Kidney tubule cell (primary cell): Measurements from ENCODE around the gene METTL26.

Experiments
- DNase-seq: peaks from one replicate; pipeline ENCODE4 v3.0.0-alpha.2; 2018; ENCODE audit warnings: low spot score

The METTL26 gene

DNA sequence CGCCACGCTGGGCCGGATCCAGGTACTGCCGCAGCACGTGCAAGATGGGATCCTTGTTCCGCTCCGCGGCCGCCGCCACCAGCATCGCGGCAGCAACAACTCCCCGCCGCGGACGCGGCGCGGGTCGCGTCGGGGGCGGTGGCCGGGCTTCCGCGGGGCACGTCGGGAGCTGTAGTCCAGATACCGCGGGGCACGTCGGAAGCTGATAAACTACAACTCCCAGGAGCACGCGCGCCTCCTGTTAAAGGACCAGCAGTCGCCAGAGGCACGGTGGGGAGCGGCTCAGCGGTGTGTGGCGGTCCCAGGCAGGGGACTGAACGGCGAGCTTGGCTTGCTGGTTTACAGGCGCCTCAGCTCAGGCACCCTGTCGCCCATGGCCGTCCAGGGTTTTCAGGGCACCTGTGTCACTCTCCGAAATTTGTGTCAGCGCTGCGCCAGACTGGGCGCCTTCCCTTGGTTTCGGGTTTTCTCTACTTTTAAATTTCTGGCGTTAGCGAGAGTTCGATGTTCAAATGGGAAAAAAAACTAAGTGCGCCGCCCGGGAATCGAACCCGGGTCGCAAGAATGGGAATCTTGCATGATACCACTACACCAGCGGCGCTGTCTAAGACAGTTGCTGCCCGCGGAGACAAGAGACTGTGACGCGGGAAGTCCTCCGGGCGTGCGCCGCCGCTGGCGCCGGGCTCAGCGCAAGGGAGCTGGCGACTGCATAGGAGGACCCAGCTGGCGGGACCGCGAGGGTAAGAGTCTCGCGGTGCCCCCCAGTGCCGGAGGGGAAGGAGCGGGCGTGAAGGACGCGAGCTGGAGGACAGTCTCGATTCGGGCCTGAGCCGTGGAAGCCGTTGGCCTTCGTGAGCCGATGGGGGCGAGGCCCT lies at the start of gene METTL26:
Gene METTL26, minus strand, starts transcription at position 100 of the 875 bp plus-strand sequence. Its CDS starts 15 bp downstream, at position 85.
- peak; percentile 95 for DNase-seq

DNA sequence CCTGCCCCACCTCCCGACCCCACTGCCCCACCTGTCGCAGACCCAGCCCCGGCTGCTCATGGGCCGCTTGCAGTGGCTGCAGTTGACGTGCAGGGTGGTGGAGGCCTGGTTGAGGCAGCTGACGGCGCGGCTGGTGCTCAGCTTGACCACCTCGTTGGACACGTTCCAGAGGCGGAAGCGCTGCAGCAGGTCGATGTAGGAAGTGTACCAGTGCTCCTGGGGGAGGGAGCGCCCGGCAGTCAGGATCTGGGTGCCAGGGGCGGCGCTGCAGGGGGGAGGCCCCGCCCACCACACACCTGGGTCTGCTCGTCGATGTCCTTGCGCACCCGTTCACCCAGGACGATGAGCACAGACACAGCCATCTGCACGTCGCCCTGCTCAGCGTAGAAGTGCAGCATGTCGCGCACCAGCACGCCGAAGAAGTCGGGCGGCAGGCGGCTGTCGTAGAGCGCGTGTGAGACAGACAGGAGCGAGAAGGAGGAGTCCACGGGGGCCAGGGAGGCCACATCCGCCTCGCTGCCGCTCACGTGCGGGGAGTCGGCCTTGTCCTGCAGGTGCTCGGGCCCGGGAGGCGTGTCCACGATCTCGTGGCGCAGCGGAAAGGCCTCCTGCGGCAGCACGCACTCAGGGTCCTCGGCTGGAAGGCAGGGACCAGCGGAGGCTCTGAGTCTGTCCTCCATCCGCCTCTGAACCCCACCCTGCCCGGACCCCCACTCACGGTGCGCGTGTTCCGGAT lies 49.0 kb upstream of the METTL26 start:
- DNase-seq = no peak

DNA sequence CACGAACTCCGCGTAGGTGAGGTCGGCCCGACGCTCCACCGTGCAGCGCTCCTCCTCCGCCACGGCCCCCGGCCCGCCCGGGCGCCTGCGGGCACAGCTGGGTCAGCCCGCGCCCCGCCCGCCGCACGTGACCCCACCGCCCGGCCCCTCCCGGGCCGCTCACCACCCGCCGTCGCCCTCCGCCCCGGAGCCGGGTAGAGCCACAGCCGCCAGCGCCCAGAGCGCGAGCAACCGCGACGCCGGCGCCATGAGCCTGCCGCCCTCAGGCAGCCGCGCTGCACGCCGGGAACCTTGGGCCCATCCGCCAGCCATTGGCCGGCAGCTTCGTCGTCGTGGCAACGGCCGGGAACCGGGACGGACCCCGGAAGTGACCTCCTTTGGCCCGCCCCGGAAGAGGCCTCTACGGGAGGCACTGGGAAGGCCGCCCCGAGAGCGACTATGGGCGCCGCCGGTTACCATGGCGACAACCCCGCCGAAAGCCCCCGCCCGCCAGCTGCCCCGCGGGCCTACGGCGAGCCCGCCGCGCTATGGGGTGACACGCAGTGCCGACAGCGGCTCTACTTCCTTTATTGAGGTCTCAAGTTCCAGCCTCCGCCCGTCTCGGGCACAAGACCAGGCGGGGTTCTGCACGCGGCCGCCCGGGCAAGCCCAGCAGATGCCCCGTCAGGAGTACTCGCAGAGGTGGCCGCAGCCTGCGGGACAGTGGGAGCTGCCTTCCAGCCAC lies 48.1 kb upstream of the METTL26 start, which contains the start of gene JMJD8:
Gene JMJD8, minus strand, starts transcription at position 264 of the 724 bp plus-strand sequence. Its CDS starts 15 bp downstream, at position 249.
- DNase-seq = peak; percentile 96

DNA sequence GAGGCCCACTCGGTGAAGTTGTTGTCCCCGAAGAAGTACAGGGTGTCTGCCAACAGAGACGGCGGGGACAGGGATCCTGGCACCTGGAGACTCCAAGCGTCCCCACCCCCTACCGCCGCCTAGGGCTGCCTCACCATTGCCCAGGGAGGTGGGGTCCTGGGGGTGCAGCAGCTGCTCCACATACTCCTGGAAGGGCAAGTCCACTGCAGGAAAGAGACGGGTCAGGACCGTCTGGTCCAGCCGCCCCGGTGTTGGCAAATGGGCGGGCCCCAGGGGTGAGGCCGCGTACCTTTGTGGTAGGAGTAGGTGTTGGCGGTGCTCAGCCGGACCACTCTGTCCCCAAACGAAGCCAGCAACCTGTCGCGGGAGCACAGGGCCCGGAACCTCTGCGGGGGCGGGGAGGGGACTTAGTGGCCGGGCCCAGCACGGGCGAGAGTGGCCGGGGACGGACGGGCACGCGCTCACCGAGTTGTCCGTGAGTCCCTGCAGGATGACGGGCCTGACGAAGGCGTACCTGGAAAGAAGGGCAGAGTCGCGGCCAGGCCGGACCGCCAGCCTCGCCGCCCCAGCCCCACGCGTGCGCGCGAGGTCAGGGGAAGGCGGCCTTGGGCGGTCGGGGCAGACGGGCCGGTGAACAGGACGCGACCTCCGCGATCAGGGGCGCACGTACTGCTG lies 47.4 kb upstream of the METTL26 start:
- DNase-seq = peak; percentile 46

DNA sequence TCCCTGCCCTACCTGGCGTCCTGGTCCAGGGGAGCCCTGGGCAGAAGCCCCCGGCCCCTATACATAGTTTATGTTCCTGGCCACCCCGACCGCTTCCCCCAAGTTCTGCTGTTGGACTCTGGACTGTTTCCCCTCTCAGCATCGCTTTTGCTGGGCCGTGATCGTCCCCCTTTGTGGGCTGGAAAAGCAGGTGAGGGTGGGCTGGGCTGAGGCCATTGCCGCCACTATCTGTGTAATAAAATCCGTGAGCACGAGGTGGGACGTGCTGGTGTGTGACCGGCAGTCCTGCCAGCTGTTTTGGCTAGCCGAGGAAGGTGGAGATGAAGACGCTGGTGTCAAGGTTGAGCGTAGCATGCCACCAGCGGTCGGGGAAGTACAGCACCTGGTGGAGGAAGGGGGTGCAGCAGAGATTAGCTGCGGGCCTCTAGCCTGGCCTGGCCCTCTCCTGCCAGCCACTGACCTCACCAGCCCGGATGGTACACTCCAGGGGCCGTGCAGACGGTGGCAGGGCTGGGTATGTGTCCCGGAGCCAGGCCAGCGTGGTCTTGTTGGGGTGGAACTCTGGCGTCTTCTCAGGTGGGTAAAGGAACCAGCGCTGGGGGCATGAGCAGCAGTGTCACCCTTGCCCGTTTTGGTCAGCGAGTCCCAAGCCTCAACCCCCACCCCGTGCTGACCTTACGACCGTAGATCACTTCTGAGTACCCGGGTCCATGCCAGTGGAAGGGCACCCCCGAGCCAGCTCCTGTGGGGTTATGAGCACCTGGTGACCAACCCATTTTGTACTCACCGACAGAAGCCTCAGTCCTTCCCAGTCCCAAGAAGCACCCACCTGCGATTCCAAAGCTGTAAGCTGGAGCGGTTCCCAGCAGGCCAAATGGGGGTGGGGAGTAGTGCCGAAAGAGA lies 46.6 kb upstream of the METTL26 start:
- DNase-seq = no peak

DNA sequence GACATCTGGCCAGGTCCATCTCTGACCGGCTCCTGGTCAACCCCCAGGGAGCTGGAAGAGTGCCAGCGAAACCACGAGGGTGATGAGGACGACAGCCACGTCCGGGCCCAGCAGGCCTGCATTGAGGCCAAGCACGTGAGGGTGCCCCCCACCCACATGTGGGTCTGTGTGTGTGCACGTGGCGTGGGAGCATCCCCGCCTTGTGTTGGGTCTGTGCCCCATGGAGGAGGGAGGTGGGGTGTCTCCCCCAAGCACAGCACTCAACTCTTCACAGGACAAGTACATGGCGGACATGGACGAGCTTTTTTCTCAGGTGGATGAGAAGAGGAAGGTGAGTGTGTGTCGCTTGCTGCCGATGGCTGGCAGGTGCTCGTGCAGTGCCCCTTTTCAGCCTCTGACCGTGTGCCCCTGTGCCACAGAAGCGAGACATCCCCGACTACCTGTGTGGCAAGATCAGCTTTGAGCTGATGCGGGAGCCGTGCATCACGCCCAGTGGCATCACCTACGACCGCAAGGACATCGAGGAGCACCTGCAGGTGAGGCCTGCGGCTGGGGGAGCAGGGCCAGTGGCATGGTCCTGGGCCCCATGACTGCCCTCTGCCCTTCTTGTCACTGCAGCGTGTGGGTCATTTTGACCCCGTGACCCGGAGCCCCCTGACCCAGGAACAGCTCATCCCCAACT lies 45.8 kb upstream of the METTL26 start:
- peak; percentile 44 for DNase-seq

DNA sequence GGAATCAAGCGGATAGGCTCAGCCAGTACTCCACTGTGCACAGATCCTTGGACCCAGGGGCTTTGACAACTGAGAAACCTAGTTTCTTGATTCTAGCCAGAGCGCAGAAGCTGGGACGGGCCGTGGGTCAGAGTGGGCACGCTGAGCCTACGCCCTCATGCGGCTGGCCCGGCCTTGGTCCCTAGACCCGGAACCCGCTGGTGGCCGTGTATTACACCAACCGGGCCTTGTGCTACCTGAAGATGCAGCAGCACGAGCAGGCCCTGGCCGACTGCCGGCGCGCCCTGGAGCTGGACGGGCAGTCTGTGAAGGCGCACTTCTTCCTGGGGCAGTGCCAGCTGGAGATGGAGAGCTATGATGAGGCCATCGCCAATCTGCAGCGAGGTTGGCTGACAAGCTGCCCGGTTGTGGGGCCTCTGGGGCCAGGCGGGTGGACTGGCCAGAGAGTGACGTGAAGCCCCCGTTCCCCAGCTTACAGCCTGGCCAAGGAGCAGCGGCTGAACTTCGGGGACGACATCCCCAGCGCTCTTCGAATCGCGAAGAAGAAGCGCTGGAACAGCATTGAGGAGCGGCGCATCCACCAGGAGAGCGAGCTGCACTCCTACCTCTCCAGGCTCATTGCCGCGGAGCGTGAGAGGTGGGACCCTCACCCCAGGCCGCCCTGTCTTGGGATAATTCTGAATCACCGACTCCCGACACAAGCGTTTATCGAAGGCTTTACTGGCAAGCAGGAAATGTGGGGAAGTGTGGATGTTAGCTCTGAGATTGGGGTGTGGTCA lies 45.1 kb upstream of the METTL26 start:
- peak; percentile 56 for DNase-seq

DNA sequence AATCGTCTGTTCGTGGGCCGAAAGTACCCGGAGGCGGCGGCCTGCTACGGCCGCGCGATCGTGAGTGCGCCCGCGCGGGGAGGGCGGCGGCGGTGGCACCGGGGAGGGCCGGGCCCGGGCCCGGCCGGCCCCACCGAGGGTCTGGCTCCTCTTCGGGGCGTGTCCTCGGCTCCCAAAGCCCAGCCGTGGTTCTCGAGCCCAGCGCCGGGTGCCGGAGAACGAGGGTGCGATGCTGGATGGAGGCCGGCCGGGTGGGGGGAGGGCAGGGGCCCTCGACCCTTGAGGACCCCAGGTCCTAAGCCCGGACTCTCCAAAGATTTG lies 44.5 kb upstream of the METTL26 start:
- no peak for DNase-seq

DNA sequence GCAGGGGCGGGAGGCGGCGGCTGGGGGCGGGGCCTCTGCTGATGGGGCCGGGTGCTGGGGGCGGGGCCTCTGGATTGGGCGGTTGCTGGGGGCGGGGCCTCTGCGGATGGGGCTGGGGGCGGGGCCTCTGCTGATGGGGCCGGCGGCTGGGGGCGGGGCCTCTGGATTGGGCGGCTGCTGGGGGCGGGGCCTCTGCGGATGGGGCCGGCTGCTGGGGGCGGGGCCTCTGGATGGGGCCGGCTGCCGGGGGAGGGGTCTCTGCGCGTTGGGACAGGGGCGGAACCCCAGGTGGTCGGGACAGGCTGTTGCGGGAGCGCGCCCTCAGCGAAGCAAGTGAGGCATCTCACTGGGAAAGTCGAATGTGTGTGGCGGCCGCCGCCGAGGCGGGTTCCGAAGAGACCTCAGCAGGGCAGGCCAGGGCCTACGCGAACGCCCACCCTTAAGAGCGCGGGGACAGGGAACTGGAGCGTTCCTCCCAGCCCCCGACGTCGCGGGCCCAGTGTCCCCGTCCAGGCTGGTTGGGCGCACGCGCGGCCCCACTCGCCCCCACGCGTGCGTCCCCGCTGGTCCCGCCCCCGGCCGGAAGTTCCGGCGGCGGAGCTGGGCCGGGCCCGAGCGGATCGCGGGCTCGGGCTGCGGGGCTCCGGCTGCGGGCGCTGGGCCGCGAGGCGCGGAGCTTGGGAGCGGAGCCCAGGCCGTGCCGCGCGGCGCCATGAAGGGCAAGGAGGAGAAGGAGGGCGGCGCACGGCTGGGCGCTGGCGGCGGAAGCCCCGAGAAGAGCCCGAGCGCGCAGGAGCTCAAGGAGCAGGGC lies 43.9 kb upstream of the METTL26 start, which contains the start of gene STUB1:
Gene STUB1, plus strand, starts transcription at position 597 of the 811 bp plus-strand sequence. Its CDS starts 116 bp downstream, at position 713.
- DNase-seq = peak; percentile 84

DNA sequence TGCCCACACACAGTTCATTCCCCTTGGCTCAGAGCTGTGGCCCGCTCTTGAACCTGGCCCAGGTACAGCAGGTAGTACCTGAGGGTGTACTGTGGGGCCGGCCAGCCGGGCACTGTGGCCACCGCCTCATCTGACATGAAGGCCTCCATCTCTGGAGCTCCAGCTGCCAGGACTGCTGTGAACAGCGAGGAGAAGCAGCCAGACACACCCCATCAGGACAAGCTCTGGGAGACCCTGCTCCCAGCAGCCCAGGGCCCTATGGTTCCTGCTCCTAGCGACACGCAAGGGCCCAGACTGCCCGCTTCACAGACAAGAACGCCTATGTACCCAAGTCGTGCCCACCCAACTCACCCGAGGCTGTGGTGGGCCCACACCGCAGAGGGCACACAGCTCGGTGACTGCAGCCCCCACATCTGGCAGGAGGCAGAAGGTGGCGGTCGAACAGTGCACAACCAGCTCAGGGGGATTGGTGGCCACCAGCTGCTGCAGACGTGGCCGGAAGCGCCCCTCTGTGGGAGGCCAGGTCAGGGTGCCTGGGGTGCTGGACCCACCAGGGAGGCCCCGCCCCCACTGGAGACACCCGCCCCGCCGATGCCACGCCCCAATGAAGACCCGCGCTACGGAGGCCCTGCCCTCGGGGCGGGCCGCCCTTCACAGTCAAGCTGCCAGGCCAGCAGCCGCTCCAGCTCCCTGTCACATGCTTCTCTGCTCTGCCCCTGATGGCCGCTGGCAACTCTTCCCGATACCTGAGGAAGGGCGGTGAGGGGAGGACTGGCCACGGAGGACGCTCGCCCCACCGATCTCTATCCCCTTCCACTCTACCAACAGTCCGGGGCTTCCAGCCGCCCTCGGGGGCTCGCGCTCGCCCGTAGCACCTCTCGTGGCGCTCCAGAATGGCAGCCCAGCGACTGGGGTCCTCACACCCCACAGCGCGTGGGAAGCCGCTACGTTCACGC lies 43.0 kb upstream of the METTL26 start:
- peak; percentile 64 for DNase-seq

DNA sequence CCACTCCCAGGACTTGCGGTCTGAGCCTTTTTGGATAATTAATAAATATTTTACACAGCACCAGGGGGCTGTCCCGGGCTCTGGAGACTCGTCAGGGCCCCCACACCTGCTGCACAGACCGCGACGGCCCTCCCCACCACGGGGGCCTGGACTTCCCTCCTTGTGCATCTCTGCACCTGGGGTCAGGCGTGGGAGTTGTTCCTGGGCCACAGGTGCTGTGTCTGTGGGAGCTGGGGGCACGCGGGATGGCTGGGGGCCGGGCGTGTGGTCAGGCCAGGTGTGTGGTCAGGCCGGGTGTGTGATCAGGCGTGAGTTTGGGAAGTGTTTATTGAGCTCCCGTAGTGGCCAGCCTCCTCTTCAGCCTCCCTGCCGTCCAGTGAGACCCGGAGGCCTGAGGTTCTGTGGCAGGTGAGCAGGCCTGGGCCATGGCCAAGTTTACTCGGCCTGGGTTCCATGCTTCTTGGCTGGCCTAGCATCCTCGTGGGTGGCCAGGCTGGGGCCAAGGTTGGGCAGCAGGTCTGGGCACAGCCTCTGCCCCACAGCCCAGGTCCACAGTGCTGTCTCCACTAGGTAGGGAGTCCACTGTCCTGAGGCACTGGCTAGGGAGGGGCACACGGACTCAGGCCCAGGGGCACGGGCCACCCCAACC lies 42.2 kb upstream of the METTL26 start:
- no peak for DNase-seq

DNA sequence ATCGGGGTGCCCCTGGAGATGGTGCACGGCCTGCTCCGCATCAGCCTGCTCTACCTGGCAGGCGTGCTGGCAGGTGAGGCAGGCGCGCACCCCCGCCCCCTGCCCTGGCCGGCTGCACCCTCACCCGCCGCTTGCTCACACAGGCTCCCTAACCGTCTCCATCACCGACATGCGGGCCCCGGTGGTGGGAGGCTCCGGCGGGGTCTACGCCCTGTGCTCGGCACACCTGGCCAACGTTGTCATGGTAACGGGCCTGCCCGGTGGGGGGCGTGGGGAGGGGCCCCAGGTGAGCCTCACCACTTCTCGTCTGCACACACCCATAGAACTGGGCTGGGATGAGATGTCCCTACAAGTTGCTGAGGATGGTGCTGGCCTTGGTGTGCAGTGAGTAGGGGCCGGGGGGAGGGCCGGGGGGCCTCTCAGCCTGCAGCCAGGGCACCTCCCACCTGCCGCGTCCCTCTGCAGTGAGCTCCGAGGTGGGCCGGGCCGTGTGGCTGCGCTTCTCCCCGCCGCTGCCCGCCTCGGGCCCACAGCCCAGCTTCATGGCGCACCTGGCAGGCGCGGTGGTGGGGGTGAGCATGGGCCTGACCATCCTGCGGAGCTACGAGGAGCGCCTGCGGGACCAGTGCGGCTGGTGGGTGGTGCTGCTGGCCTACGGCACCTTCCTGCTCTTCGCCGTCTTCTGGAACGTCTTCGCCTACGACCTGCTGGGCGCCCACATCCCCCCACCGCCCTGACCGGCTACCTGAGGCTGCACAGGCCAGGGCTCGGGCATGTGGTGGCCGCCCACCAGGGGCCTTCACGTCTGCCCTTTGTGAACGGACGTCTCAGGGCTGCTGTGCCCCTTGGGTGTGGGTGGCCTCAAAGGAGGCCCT lies 41.4 kb upstream of the METTL26 start:
- DNase-seq = no peak

DNA sequence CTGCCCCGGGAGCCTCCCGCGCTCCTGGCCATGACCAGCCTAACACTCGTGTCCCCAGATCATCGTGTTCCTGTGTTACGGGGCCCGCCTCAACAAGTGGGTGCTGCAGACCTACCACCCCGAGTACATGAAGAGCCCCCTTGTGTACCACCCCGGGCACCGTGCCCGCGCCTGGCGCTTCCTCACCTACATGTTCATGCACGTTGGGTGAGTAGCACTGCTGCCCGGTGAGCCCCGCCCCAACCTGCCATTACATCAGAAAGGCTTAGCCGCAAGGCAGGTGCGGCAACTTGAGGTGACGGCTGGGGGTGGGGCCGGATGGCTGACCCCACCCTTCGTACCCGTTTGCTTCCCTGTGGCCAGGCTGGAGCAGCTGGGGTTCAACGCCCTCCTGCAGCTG lies 40.8 kb upstream of the METTL26 start:
- DNase-seq = no peak

DNA sequence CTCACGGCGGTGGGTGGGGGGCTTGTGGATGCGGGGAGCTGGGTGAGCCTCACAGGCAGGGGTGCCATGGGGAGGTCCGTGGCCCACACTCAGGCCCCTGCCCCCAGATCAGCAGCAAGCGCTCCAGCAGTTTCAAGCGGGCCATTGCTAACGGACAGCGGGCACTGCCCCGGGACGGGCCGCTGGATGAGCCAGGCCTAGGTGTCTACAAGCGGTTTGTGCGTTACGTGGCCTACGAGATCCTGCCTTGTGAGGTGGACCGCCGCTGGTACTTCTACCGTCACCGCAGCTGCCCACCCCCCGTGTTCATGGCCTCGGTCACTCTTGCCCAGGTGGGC lies 40.4 kb upstream of the METTL26 start:
- no peak for DNase-seq

DNA sequence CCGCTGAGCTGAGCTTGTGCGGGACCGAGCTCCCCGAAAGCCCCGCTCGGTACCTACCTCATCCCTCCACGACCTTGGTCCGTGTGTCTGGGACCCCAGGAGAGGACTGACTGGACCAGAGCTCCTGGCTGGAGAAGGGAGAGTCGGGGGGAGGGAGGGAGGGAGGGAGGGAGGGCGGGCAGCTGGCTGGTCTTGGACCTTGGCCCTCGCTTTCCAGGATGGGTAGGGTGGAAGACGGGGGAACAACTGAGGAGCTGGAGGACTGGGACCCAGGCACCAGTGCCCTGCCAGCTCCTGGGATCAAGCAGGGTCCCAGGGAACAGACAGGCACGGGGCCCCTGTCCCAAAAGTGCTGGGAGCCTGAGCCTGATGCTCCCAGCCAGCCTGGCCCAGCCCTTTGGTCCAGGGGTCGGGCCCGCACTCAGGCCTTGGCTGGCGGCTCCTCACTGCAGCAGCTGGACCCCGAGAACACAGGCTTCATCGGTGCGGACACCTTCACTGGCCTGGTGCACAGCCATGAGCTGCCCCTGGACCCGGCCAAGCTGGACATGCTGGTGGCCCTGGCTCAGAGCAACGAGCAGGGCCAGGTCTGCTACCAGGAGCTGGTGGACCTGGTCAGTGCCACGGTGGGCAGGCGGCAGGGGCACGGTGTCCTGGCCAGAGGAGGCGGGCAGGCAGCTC lies 39.9 kb upstream of the METTL26 start:
- DNase-seq = no peak
